Measurements from ENCODE around the gene SLC27A6.

SLC27A6 gene

GRCh38 chr5:128973244-128973643, 8.0 kb downstream of the SLC27A6 start:
- peaks cover 6% of the 10 kb centered on the region for H3K9me3 Mint-ChIP-seq
- no peak overlapping the region for H3K4me3 Mint-ChIP-seq
- H3K27ac Mint-ChIP-seq = no peak overlapping the region
- H3K36me3 Mint-ChIP-seq = peaks cover 1% of the 10 kb centered on the region
- H3K27me3 Mint-ChIP-seq = peaks cover 3% of the 10 kb centered on the region
- no peaks in the 10 kb centered on the region for H3K4me1 Mint-ChIP-seq

GRCh38 chr5:128974567-128974966, 9.3 kb downstream of the SLC27A6 start:
- Mint-ChIP-seq H3K36me3 (peaks cover 1% of the 10 kb centered on the region), H3K4me1 (no peaks in the 10 kb centered on the region), H3K27me3 (peaks cover 3% of the 10 kb centered on the region)

GRCh38 chr5:128979761-128980160, 14.5 kb downstream of the SLC27A6 start:
- no peak overlapping the region for H3K4me3 Mint-ChIP-seq
- no peak overlapping the region for H3K27ac Mint-ChIP-seq
- no peaks in the 10 kb centered on the region for H3K36me3 Mint-ChIP-seq
- no peaks in the 10 kb centered on the region for H3K4me1 Mint-ChIP-seq
- peaks cover 5% of the 10 kb centered on the region for H3K27me3 Mint-ChIP-seq
- H3K9me3 Mint-ChIP-seq = no peaks in the 10 kb centered on the region

More at GRCh38 chr5:128974567-128974966, 9.3 kb downstream of the SLC27A6 start:
- H3K9me3 Mint-ChIP-seq = peaks cover 6% of the 10 kb centered on the region
- H3K4me3 Mint-ChIP-seq = no peak overlapping the region
- H3K27ac Mint-ChIP-seq = no peak overlapping the region

- peaks cover 3% of the 10 kb centered on the region for H3K27me3 Mint-ChIP-seq
- H3K36me3 Mint-ChIP-seq = no peaks in the 10 kb centered on the region
- H3K4me3 Mint-ChIP-seq = no peak overlapping the region
- no peak overlapping the region for H3K27ac Mint-ChIP-seq
- no peaks in the 10 kb centered on the region for H3K9me3 Mint-ChIP-seq
- H3K4me1 Mint-ChIP-seq = no peaks in the 10 kb centered on the region
These were observed 15.6 kb downstream of the SLC27A6 start for GRCh38 chr5:128980917-128981316.

- Mint-ChIP-seq H3K27me3 (peaks cover 3% of the 10 kb centered on the region), H3K27ac (no peak overlapping the region), H3K4me1 (no peaks in the 10 kb centered on the region), H3K36me3 (no peaks in the 10 kb centered on the region), H3K9me3 (no peaks in the 10 kb centered on the region), H3K4me3 (no peak overlapping the region)
These were observed 19.2 kb downstream of the SLC27A6 start for GRCh38 chr5:128984480-128984879.

GRCh38 chr5:128988476-128988875, 23.2 kb downstream of the SLC27A6 start:
- Mint-ChIP-seq H3K9me3 (no peaks in the 10 kb centered on the region), H3K27me3 (peaks cover 3% of the 10 kb centered on the region), H3K4me3 (no peak overlapping the region), H3K27ac (no peak overlapping the region), H3K4me1 (no peaks in the 10 kb centered on the region), H3K36me3 (no peaks in the 10 kb centered on the region)

GRCh38 chr5:129001841-129002526, 36.7 kb downstream of the SLC27A6 start:
- Mint-ChIP-seq H3K36me3 (no peaks in the 10 kb centered on the region), H3K9me3 (no peaks in the 10 kb centered on the region), H3K27me3 (no peaks in the 10 kb centered on the region), H3K4me1 (no peaks in the 10 kb centered on the region), H3K27ac (no peak overlapping the region), H3K4me3 (no peak overlapping the region)

GRCh38 chr5:129002527-129002842, 37.2 kb downstream of the SLC27A6 start:
- no peaks in the 10 kb centered on the region for H3K4me1 Mint-ChIP-seq
- H3K36me3 Mint-ChIP-seq = no peaks in the 10 kb centered on the region
- no peak overlapping the region for H3K27ac Mint-ChIP-seq
- H3K27me3 Mint-ChIP-seq = no peaks in the 10 kb centered on the region
- no peak overlapping the region for H3K4me3 Mint-ChIP-seq
- no peaks in the 10 kb centered on the region for H3K9me3 Mint-ChIP-seq

GRCh38 chr5:129003232-129003631, 37.9 kb downstream of the SLC27A6 start:
- no peaks in the 10 kb centered on the region for H3K9me3 Mint-ChIP-seq
- no peaks in the 10 kb centered on the region for H3K4me1 Mint-ChIP-seq
- H3K36me3 Mint-ChIP-seq = no peaks in the 10 kb centered on the region
- no peak overlapping the region for H3K4me3 Mint-ChIP-seq
- H3K27ac Mint-ChIP-seq = no peak overlapping the region
- H3K27me3 Mint-ChIP-seq = no peaks in the 10 kb centered on the region

- Mint-ChIP-seq H3K36me3 (no peaks in the 10 kb centered on the region), H3K27me3 (peaks cover 6% of the 10 kb centered on the region), H3K27ac (no peak overlapping the region), H3K4me1 (no peaks in the 10 kb centered on the region), H3K9me3 (no peaks in the 10 kb centered on the region), H3K4me3 (no peak overlapping the region)
These were observed 48.9 kb downstream of the SLC27A6 start for GRCh38 chr5:129014185-129014584.

- no peaks in the 10 kb centered on the region for H3K36me3 Mint-ChIP-seq
- peaks cover 7% of the 10 kb centered on the region for H3K27me3 Mint-ChIP-seq
- no peaks in the 10 kb centered on the region for H3K4me1 Mint-ChIP-seq
- H3K4me3 Mint-ChIP-seq = no peak overlapping the region
- H3K9me3 Mint-ChIP-seq = no peaks in the 10 kb centered on the region
- no peak overlapping the region for H3K27ac Mint-ChIP-seq
These were observed 53.5 kb downstream of the SLC27A6 start for GRCh38 chr5:129018837-129019236.

GRCh38 chr5:129019401-129019908, 54.2 kb downstream of the SLC27A6 start:
- Mint-ChIP-seq H3K9me3 (no peaks in the 10 kb centered on the region), H3K27ac (no peak overlapping the region), H3K27me3 (peaks cover 7% of the 10 kb centered on the region), H3K36me3 (no peaks in the 10 kb centered on the region), H3K4me1 (no peaks in the 10 kb centered on the region), H3K4me3 (no peak overlapping the region)

GRCh38 chr5:129020683-129021082, 55.4 kb downstream of the SLC27A6 start:
- Mint-ChIP-seq H3K4me1 (no peaks in the 10 kb centered on the region), H3K27me3 (peaks cover 7% of the 10 kb centered on the region), H3K9me3 (no peaks in the 10 kb centered on the region), H3K36me3 (no peaks in the 10 kb centered on the region), H3K4me3 (no peak overlapping the region), H3K27ac (no peak overlapping the region)

- Mint-ChIP-seq H3K4me1 (no peaks in the 10 kb centered on the region), H3K9me3 (no peaks in the 10 kb centered on the region), H3K36me3 (no peaks in the 10 kb centered on the region), H3K27ac (no peak overlapping the region), H3K27me3 (peaks cover 6% of the 10 kb centered on the region), H3K4me3 (no peak overlapping the region)
These were observed 56.5 kb downstream of the SLC27A6 start for GRCh38 chr5:129021744-129022143.

GRCh38 chr5:129022599-129022998, 57.3 kb downstream of the SLC27A6 start:
- no peaks in the 10 kb centered on the region for H3K4me1 Mint-ChIP-seq
- peaks cover 6% of the 10 kb centered on the region for H3K27me3 Mint-ChIP-seq
- H3K36me3 Mint-ChIP-seq = no peaks in the 10 kb centered on the region
- no peaks in the 10 kb centered on the region for H3K9me3 Mint-ChIP-seq
- H3K27ac Mint-ChIP-seq = no peak overlapping the region
- no peak overlapping the region for H3K4me3 Mint-ChIP-seq

- Mint-ChIP-seq H3K9me3 (no peaks in the 10 kb centered on the region), H3K36me3 (no peaks in the 10 kb centered on the region), H3K27me3 (no peaks in the 10 kb centered on the region), H3K4me3 (no peak overlapping the region), H3K4me1 (no peaks in the 10 kb centered on the region), H3K27ac (no peak overlapping the region)
These were observed 62.0 kb downstream of the SLC27A6 start for GRCh38 chr5:129027260-129027659.

Measured in activated naive CD4-positive, alpha-beta T cell treated with anti-CD3 and anti-CD28 coated beads, Interleukin-2, amount 50 U/mL, for 24 hours (primary cell).